H9 (cell line): Measurements from ENCODE around the gene TRIM44. TPM values are rescaled to one million over a fixed set of nuclear protein-coding genes. Genes with fewer than 3 reads are reported as not detected.
A peak's percentile ranks its signal among the peaks of the same experiment; 100 is the strongest.
"Not testable (repeated sequence)": the region's sequence is repeated elsewhere in the genome, so short reads cannot be mapped to it uniquely, and the experiment has no call there.

Experiments
- DNase-seq: peaks from one replicate; pipeline ENCODE4 v3.0.0-alpha.2; 2017
- H2AFZ ChIP-seq: one replicate; pipeline ENCODE4 v1.6.1; 2013; ENCODE audit warnings: mild to moderate bottlenecking, low read length, control low read depth, moderate library complexity
- H2AK5ac ChIP-seq: 2 replicates; pipeline ENCODE4 v1.6.1; 2013; ENCODE audit warnings: low read length, control low read depth, mixed read lengths; ENCODE audit not compliant: insufficient read length
- H2BK120ac ChIP-seq: one replicate; pipeline ENCODE4 v1.6.1; 2013; ENCODE audit warnings: low read depth, mild to moderate bottlenecking, low read length, control low read depth, inconsistent platforms; ENCODE audit not compliant: poor library complexity, severe bottlenecking
- H2BK12ac ChIP-seq: 2 replicates; pipeline ENCODE4 v1.6.1; 2013; ENCODE audit warnings: low read length, control low read depth, mixed read lengths, low read depth; ENCODE audit not compliant: insufficient read length
- H2BK15ac ChIP-seq: 2 replicates; pipeline ENCODE4 v1.6.1; 2013; ENCODE audit warnings: low read depth, low read length, control low read depth
- H2BK20ac ChIP-seq: one replicate; pipeline ENCODE4 v1.6.1; 2013; ENCODE audit warnings: low read depth, mild to moderate bottlenecking, low read length, control low read depth, inconsistent platforms; ENCODE audit not compliant: poor library complexity, severe bottlenecking
- H2BK5ac ChIP-seq: 2 replicates; pipeline ENCODE4 v1.6.1; 2013; ENCODE audit warnings: low read length, control low read depth, mixed read lengths; ENCODE audit not compliant: insufficient read length
- H3K14ac ChIP-seq: 2 replicates; pipeline ENCODE4 v1.6.1; 2013; ENCODE audit warnings: low read length, control low read depth; ENCODE audit not compliant: insufficient read depth
- H3K18ac ChIP-seq: 2 replicates; pipeline ENCODE4 v1.6.1; 2013; ENCODE audit warnings: low read depth, mild to moderate bottlenecking, mixed read lengths, low read length, control low read depth; ENCODE audit not compliant: insufficient read length
- H3K23ac ChIP-seq: 2 replicates; pipeline ENCODE4 v1.6.1; 2013; ENCODE audit warnings: low read length, control low read depth, mixed read lengths, low read depth; ENCODE audit not compliant: insufficient read length
- H3K23me2 ChIP-seq: 2 replicates; pipeline ENCODE4 v1.6.1; 2013; ENCODE audit warnings: low read depth, mild to moderate bottlenecking, mixed read lengths, low read length, control low read depth; ENCODE audit not compliant: insufficient read length, poor library complexity, severe bottlenecking
- H3K27ac ChIP-seq: 2 replicates; pipeline ENCODE4 v1.5.1; 2013; ENCODE audit warnings: low read length, control low read depth, mixed read lengths, low read depth; ENCODE audit not compliant: insufficient read length
- H3K27me3 ChIP-seq: 2 replicates; pipeline ENCODE4 v1.6.1; 2013; ENCODE audit warnings: low read length, control low read depth, inconsistent platforms; ENCODE audit not compliant: insufficient read depth
- H3K4ac ChIP-seq: 2 replicates; pipeline ENCODE4 v1.6.1; 2013; ENCODE audit warnings: low read depth, mild to moderate bottlenecking, control low read depth, inconsistent platforms, low read length, moderate library complexity
- H3K4me1 ChIP-seq: 2 replicates; pipeline ENCODE4 v1.6.1; 2013; ENCODE audit warnings: low read length, control low read depth, inconsistent platforms; ENCODE audit not compliant: insufficient read depth
- H3K4me2 ChIP-seq: 2 replicates; pipeline ENCODE4 v1.6.1; 2013; ENCODE audit warnings: low read length, control low read depth, mixed read lengths; ENCODE audit not compliant: insufficient read length, insufficient read depth
- H3K56ac ChIP-seq: 2 replicates; pipeline ENCODE4 v1.6.1; 2013; ENCODE audit warnings: low read depth, mild to moderate bottlenecking, mixed read lengths, low read length, control low read depth; ENCODE audit not compliant: insufficient read length
- H3K79me1 ChIP-seq: 2 replicates; pipeline ENCODE4 v1.6.1; 2013; ENCODE audit warnings: low read depth, mild to moderate bottlenecking, moderate library complexity, low read length, control low read depth, inconsistent platforms; ENCODE audit not compliant: insufficient read depth, poor library complexity, severe bottlenecking
- H3K79me2 ChIP-seq: 2 replicates; pipeline ENCODE4 v1.6.1; 2013; ENCODE audit warnings: low read length, control low read depth, inconsistent platforms; ENCODE audit not compliant: insufficient read depth
- H3K9ac ChIP-seq: 2 replicates; pipeline ENCODE4 v1.6.1; 2013; ENCODE audit warnings: low read length, control low read depth, mixed read lengths; ENCODE audit not compliant: insufficient read length; ENCODE audit errors: extremely low read depth
- H3K9me3 ChIP-seq: one replicate; pipeline ENCODE4 v1.6.1; 2013; ENCODE audit warnings: low read depth, low read length, inconsistent platforms; ENCODE audit not compliant: control insufficient read depth
- H3T11ph ChIP-seq: one replicate; pipeline ENCODE4 v1.6.1; 2013; ENCODE audit warnings: mild to moderate bottlenecking, low read length, control low read depth, inconsistent platforms
- H4K20me1 ChIP-seq: one replicate; pipeline ENCODE4 v1.6.1; 2013; ENCODE audit not compliant: control insufficient read depth, insufficient read length, insufficient read depth
- H4K5ac ChIP-seq: 2 replicates; pipeline ENCODE4 v1.6.1; 2013; ENCODE audit warnings: low read depth, mild to moderate bottlenecking, mixed read lengths, low read length, control low read depth; ENCODE audit not compliant: insufficient read length
- H4K8ac ChIP-seq: replicated peaks from 2 replicates; pipeline ENCODE4 v1.6.1; 2013; ENCODE audit warnings: low read length, control low read depth, mixed read lengths, low read depth; ENCODE audit not compliant: insufficient read length
- H4K91ac ChIP-seq: 2 replicates; pipeline ENCODE4 v1.6.1; 2013; ENCODE audit warnings: low read depth, mild to moderate bottlenecking, moderate library complexity, mixed read lengths, low read length, control low read depth; ENCODE audit not compliant: insufficient read length
- H3K27ac Mint-ChIP-seq, 3 experiments: 2 replicates in 2 of 3; 3 replicates in 1 of 3; pipeline ENCODE4 v1.8.0; 2020 to 2021; ENCODE audit warnings: mixed read lengths in 3 of 3, mild to moderate bottlenecking in 1 of 3, moderate library complexity in 1 of 3
- H3K27me3 Mint-ChIP-seq: 2 replicates; pipeline ENCODE4 v1.8.0; 2021; ENCODE audit warnings: low read depth, mild to moderate bottlenecking, moderate library complexity, mixed read lengths
- H3K36me3 Mint-ChIP-seq, 3 experiments: 2 replicates in 2 of 3; 3 replicates in 1 of 3; pipeline ENCODE4 v1.8.0; 2020 to 2021; ENCODE audit warnings: low read depth in 3 of 3, mixed read lengths in 3 of 3; ENCODE audit not compliant: insufficient read depth in 1 of 3
- H3K4me1 Mint-ChIP-seq, 2 experiments: 2 replicates each; pipeline ENCODE4 v1.8.0; 2020; ENCODE audit warnings: mixed read lengths in 2 of 2
- H3K4me3 Mint-ChIP-seq, 2 experiments: 2 replicates in 1 of 2; 3 replicates in 1 of 2; pipeline ENCODE4 v1.8.0; 2020 to 2021; ENCODE audit warnings: mild to moderate bottlenecking in 2 of 2, mixed read lengths in 2 of 2, moderate library complexity in 1 of 2
- H3K9me3 Mint-ChIP-seq, 2 experiments: 2 replicates in 1 of 2; 3 replicates in 1 of 2; pipeline ENCODE4 v1.8.0; 2020; ENCODE audit warnings: mild to moderate bottlenecking in 2 of 2, mixed read lengths in 2 of 2, moderate library complexity in 1 of 2
- WGBS: extraction: QIAGEN DNeasy Blood & Tissue Kit; methylation state at CpG from one replicate; pipeline ENCODE4 v1.1.7; 2013; ENCODE audit warnings: missing lambda C conversion rate, low lambda C conversion rate, mixed read lengths; ENCODE audit not compliant: insufficient read length; ENCODE audit errors: extremely low coverage; 5-methylcytosine and 5-hydroxymethylcytosine counted together
- total RNA-seq: library from RNA; stranded (reverse); gene quantifications from 2 replicates; pipeline ENCODE4 v1.2.1, GENCODE V29; 2021

Gene TRIM44
- total RNA-seq, 1 experiment from 2014 or later = 37.7 TPM

DNA sequence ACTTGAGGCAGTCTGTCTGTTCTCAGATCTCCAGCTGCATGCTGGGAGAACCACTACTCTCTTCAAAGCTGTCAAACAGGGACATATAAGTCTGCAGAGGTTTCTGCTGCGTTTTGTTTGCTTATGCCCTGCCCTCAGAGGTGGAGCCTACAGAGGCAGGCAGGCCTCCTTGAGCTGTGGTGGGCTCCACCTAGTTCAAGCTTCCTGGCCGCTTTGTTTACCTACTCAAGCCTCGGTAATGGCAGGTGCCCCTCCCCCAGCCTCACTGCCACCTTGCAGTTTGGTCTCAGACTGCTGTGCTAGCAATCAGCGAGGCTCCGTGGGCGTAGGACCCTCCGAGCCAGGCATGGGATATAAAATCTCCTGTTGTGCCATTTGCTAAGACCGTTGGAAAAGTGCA is 97.4 kb downstream of the TRIM44 start:
- H3K4me1 Mint-ChIP-seq = peaks cover 10 to 12% of the 10 kb centered on the region in 2 experiments
- H3K14ac ChIP-seq, H4K20me1 ChIP-seq, H2AK5ac ChIP-seq, H3K9ac ChIP-seq, H3K79me2 ChIP-seq, H3K23ac ChIP-seq, H2BK15ac ChIP-seq, H3K18ac ChIP-seq, H3T11ph ChIP-seq, H3K56ac ChIP-seq, H3K27me3 Mint-ChIP-seq, H4K5ac ChIP-seq, H3K4ac ChIP-seq, H4K8ac ChIP-seq, H2BK12ac ChIP-seq, H3K27ac ChIP-seq, H3K36me3 Mint-ChIP-seq, H4K91ac ChIP-seq, H3K4me1 ChIP-seq, H3K79me1 ChIP-seq, H2AFZ ChIP-seq, H3K27ac Mint-ChIP-seq, H3K9me3 ChIP-seq, H3K27me3 ChIP-seq, H2BK20ac ChIP-seq, H2BK5ac ChIP-seq, H2BK120ac ChIP-seq, H3K9me3 Mint-ChIP-seq, H3K4me2 ChIP-seq, H3K23me2 ChIP-seq: not testable (repeated sequence)
- WGBS = no CpG with 5 or more reads among the region's 8 CpGs
- peak; percentile 48 for DNase-seq
- H3K4me3 Mint-ChIP-seq = peak overlapping the region; percentile 20 to 21; a peak in 2 of 5 replicates
